Sigmoid colon (tissue), 4 donors: ENCODE results near the gene VRTN.

Experiments used
- EP300 ChIP-seq, 4 donors: sonication (generic); formaldehyde crosslinking; IDR thresholded peaks; one replicate each; pipeline ENCODE4 v1.6.1; 2017; ENCODE audit warnings: antibody characterized with exemption in 4 of 4
- POLR2A ChIP-seq, 2 donors: fragments of 450-650 bp; IDR thresholded peaks; one replicate each; pipeline ENCODE4 v1.6.1; 2016; ENCODE audit warnings: antibody characterized with exemption in 2 of 2, mild to moderate bottlenecking in 2 of 2, moderate library complexity in 2 of 2
- POLR2AphosphoS5 ChIP-seq, 4 donors: sonication (generic); formaldehyde crosslinking; IDR thresholded peaks; one replicate each; pipeline ENCODE4 v1.6.1; 2017; ENCODE audit warnings: antibody characterized with exemption in 4 of 4
- TF ChIP-seq, protein P1 (sequence below), 4 experiments: fragments of 450-650 bp in 3 of 4; fragments of 200-600 bp in 1 of 4; IDR thresholded peaks; one replicate each; pipeline ENCODE4 v1.5.1; 2016 to 2019; ENCODE audit warnings: antibody characterized with exemption in 4 of 4, mild to moderate bottlenecking in 3 of 4, moderate library complexity in 2 of 4

- TF ChIP-seq POLR2AphosphoS5 (IDR thresholded peaks at IDR 0.05) (no peak), POLR2A (IDR thresholded peaks at IDR 0.05) (no peak), EP300 (IDR thresholded peaks at IDR 0.05) (no peak)
- TF ChIP-seq, protein P1, sequence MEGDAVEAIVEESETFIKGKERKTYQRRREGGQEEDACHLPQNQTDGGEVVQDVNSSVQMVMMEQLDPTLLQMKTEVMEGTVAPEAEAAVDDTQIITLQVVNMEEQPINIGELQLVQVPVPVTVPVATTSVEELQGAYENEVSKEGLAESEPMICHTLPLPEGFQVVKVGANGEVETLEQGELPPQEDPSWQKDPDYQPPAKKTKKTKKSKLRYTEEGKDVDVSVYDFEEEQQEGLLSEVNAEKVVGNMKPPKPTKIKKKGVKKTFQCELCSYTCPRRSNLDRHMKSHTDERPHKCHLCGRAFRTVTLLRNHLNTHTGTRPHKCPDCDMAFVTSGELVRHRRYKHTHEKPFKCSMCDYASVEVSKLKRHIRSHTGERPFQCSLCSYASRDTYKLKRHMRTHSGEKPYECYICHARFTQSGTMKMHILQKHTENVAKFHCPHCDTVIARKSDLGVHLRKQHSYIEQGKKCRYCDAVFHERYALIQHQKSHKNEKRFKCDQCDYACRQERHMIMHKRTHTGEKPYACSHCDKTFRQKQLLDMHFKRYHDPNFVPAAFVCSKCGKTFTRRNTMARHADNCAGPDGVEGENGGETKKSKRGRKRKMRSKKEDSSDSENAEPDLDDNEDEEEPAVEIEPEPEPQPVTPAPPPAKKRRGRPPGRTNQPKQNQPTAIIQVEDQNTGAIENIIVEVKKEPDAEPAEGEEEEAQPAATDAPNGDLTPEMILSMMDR (IDR thresholded peaks at IDR 0.05): no peak
Observed at GRCh38 chr14:74380845-74381244, 32.6 kb downstream of the VRTN start.
